WTC11 (cell line): ENCODE data around the gene RUNX1. TPM values are rescaled to one million over a fixed set of nuclear protein-coding genes. Genes with fewer than 3 reads are reported as not detected.

Source experiments
- ATAC-seq: fragments of 200-7000 bp; cut with Tn5 transposase; 2 replicates; pipeline ENCODE4 v1.10.0; 2021; ENCODE audit warnings: mild to moderate bottlenecking, moderate library complexity
- CTCF ChIA-PET: fragments of 300-600 bp; sonication (Branson Sonifier 250); formaldehyde crosslinking; loops from one replicate; lab custom pipeline; 2021; ENCODE audit warnings: antibody characterized with exemption; lab: Charles Lee
- POLR2A ChIA-PET: fragments of 350-600 bp; sonication (Branson Sonifier 250); formaldehyde crosslinking; loops from one replicate; lab custom pipeline; 2021; ENCODE audit warnings: antibody characterized with exemption; lab: Charles Lee
- DNase-seq: peaks from one replicate; pipeline ENCODE4 v3.0.0; 2021; ENCODE audit warnings: low spot score
- H3K27ac Mint-ChIP-seq: 2 replicates; pipeline ENCODE4 v1.8.0; 2021; ENCODE audit warnings: mixed read lengths
- H3K27me3 Mint-ChIP-seq: 2 replicates; pipeline ENCODE4 v1.8.0; 2021; ENCODE audit warnings: low read depth, mild to moderate bottlenecking, moderate library complexity, mixed read lengths
- H3K36me3 Mint-ChIP-seq: 2 replicates; pipeline ENCODE4 v1.8.0; 2021; ENCODE audit warnings: mixed read lengths
- H3K4me1 Mint-ChIP-seq: 2 replicates; pipeline ENCODE4 v1.8.0; 2022; ENCODE audit warnings: mixed read lengths
- H3K4me3 Mint-ChIP-seq: 2 replicates; pipeline ENCODE4 v1.8.0; 2021; ENCODE audit warnings: mild to moderate bottlenecking, moderate library complexity, mixed read lengths
- H3K9me3 Mint-ChIP-seq: 2 replicates; pipeline ENCODE4 v1.8.0; 2021; ENCODE audit warnings: mixed read lengths
- ATF1 ChIP-seq: sonication (generic); formaldehyde crosslinking; IDR thresholded peaks from 2 replicates; pipeline ENCODE4 v1.8.1; 2023; ENCODE audit warnings: mild to moderate bottlenecking, moderate library complexity, missing genetic modification reagents
- CBFB ChIP-seq: sonication (generic); formaldehyde crosslinking; IDR thresholded peaks from 2 replicates; pipeline ENCODE4 v1.8.1; 2022; ENCODE audit warnings: mild to moderate bottlenecking, low read depth, missing genetic modification reagents
- CREM ChIP-seq: sonication (generic); formaldehyde crosslinking; IDR thresholded peaks from 2 replicates; pipeline ENCODE4 v1.8.1; 2022; ENCODE audit warnings: mild to moderate bottlenecking, missing genetic modification reagents, moderate library complexity
- ELF4 ChIP-seq: sonication (generic); formaldehyde crosslinking; IDR thresholded peaks from 2 replicates; pipeline ENCODE4 v1.8.1; 2022; ENCODE audit warnings: low read depth, mild to moderate bottlenecking, moderate library complexity, missing genetic modification reagents
- FOXJ3 ChIP-seq: sonication (generic); formaldehyde crosslinking; IDR thresholded peaks from 2 replicates; pipeline ENCODE4 v1.9.0; 2021; ENCODE audit warnings: missing genetic modification reagents, mild to moderate bottlenecking, borderline replicate concordance
- FOXK1 ChIP-seq: sonication (generic); formaldehyde crosslinking; IDR thresholded peaks from 2 replicates; pipeline ENCODE4 v1.8.0; 2022; ENCODE audit warnings: mild to moderate bottlenecking, moderate library complexity, missing genetic modification reagents
- HMGA2 ChIP-seq: fragments of 250-450 bp; sonication (Bioruptor Pico); IDR thresholded peaks from 2 replicates; pipeline ENCODE4 v1.4.0; 2021; ENCODE audit warnings: mild to moderate bottlenecking, moderate library complexity
- IRF2 ChIP-seq: sonication (generic); formaldehyde crosslinking; IDR thresholded peaks from 2 replicates; pipeline ENCODE4 v1.8.0; 2022; ENCODE audit warnings: low read depth, missing genetic modification reagents, borderline replicate concordance
- JAZF1 ChIP-seq: fragments of 250-450 bp; sonication (Bioruptor Pico); IDR thresholded peaks from 2 replicates; pipeline ENCODE4 v1.9.0; 2021; ENCODE audit warnings: moderate library complexity, mild to moderate bottlenecking, inconsistent platforms
- MLX ChIP-seq: sonication (generic); formaldehyde crosslinking; IDR thresholded peaks from 2 replicates; pipeline ENCODE4 v1.8.1; 2023; ENCODE audit warnings: mild to moderate bottlenecking, missing genetic modification reagents, moderate library complexity
- NFYB ChIP-seq: sonication (generic); formaldehyde crosslinking; conservative IDR thresholded peaks from 2 replicates; pipeline ENCODE4 v1.8.0; 2022; ENCODE audit warnings: low read depth, missing genetic modification reagents
- NR1H2 ChIP-seq: sonication (generic); formaldehyde crosslinking; IDR thresholded peaks from 2 replicates; pipeline ENCODE4 v1.9.0; 2021; ENCODE audit warnings: mild to moderate bottlenecking, moderate library complexity, missing genetic modification reagents
- NR2C2 ChIP-seq: sonication (generic); formaldehyde crosslinking; IDR thresholded peaks from 2 replicates; pipeline ENCODE4 v1.8.0; 2022; ENCODE audit warnings: mild to moderate bottlenecking, missing genetic modification reagents
- RELA ChIP-seq: sonication (generic); formaldehyde crosslinking; IDR thresholded peaks from 2 replicates; pipeline ENCODE4 v1.8.1; 2022; ENCODE audit warnings: missing genetic modification reagents, mild to moderate bottlenecking, borderline replicate concordance
- SMAD3 ChIP-seq: sonication (generic); formaldehyde crosslinking; IDR thresholded peaks from 2 replicates; pipeline ENCODE4 v1.8.0; 2022; ENCODE audit warnings: missing genetic modification reagents, mild to moderate bottlenecking, borderline replicate concordance
- SOX15 ChIP-seq: fragments of 250-450 bp; sonication (Bioruptor Pico); IDR thresholded peaks from 2 replicates; pipeline ENCODE4 v1.9.0; 2021; ENCODE audit warnings: mild to moderate bottlenecking
- TCF7 ChIP-seq: sonication (generic); formaldehyde crosslinking; IDR thresholded peaks from 2 replicates; pipeline ENCODE4 v1.8.0; 2022; ENCODE audit warnings: mild to moderate bottlenecking, low read depth, missing genetic modification reagents, moderate library complexity
- ZNF232 ChIP-seq: sonication (generic); formaldehyde crosslinking; IDR thresholded peaks from 2 replicates; pipeline ENCODE4 v1.8.0; 2022; ENCODE audit warnings: mild to moderate bottlenecking, missing genetic modification reagents
- ZNF281 ChIP-seq: sonication (generic); formaldehyde crosslinking; IDR thresholded peaks from 2 replicates; pipeline ENCODE4 v1.8.0; 2023; ENCODE audit warnings: mild to moderate bottlenecking, missing genetic modification reagents
- ZNF416 ChIP-seq: fragments of 250-450 bp; sonication (Bioruptor Pico); IDR thresholded peaks from 2 replicates; pipeline ENCODE4 v1.9.0; 2021; ENCODE audit warnings: mild to moderate bottlenecking, inconsistent platforms
- total RNA-seq: library from RNA; stranded (reverse); gene quantifications from 3 replicates; pipeline ENCODE4 v1.2.3, GENCODE V29; 2021
- TF ChIP-seq, protein P1 (sequence below): sonication (generic); formaldehyde crosslinking; IDR thresholded peaks from 2 replicates; pipeline ENCODE4 v1.8.1; 2022; ENCODE audit warnings: low read depth, mild to moderate bottlenecking, moderate library complexity, missing genetic modification reagents, borderline replicate concordance
- TF ChIP-seq, protein P2 (sequence below): fragments of 250-450 bp; sonication (Bioruptor Pico); IDR thresholded peaks from 2 replicates; pipeline ENCODE4 v1.9.0; 2021; ENCODE audit warnings: mild to moderate bottlenecking
- TF ChIP-seq, protein P3 (sequence below): sonication (generic); formaldehyde crosslinking; IDR thresholded peaks from 2 replicates; pipeline ENCODE4 v1.8.1; 2023; ENCODE audit warnings: mild to moderate bottlenecking, missing genetic modification reagents
- TF ChIP-seq, protein P4 (sequence below): fragments of 250-450 bp; sonication (Bioruptor Pico); IDR thresholded peaks from 2 replicates; pipeline ENCODE4 v2.1.2; 2022; ENCODE audit warnings: mild to moderate bottlenecking, moderate library complexity
- TF ChIP-seq, protein P5 (sequence below): sonication (generic); formaldehyde crosslinking; IDR thresholded peaks from 2 replicates; pipeline ENCODE4 v1.8.1; 2022; ENCODE audit warnings: mild to moderate bottlenecking, missing genetic modification reagents, moderate library complexity, borderline replicate concordance

RUNX1 gene
- total RNA-seq, 1 experiment from 2014 or later, result 2.2 TPM

DNA sequence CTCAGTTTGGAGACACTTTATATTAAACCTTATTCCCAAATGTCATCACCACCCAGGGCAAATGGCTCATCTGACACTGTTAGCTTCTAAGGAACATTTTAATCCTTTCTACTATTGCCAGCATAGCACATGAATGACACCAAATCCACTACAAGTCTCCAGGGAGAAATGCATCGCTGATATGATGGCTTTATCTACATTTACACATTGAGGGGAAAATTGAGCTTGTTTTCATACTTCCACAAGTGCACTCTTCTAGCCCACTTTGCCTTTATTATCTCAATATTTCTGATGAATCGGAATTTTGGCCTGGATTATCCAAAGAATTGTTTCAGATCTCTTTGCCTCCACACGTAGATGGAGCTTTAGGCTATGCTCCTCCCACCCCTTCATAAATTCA, 75.4 kb downstream of the RUNX1 start:
- TF ChIP-seq NR1H2 (CRISPR knock-in tag), result no peak
- TF ChIP-seq RELA (CRISPR knock-in tag), result no peak
- TF ChIP-seq ZNF232 (CRISPR knock-in tag), result no peak
- TF ChIP-seq TCF7 (CRISPR knock-in tag), result no peak
- no peak for TF ChIP-seq NR2C2 (CRISPR knock-in tag)
- CTCF ChIA-PET, result interaction anchor here (0.6 kb wide), 1 partner anchor 228 kb away, joined by 3 read pairs; no protein-coding TSS in a partner anchor
- no peaks in the 10 kb centered on the region for H3K36me3 Mint-ChIP-seq
- H3K4me3 Mint-ChIP-seq, result no peak overlapping the region
- ATAC-seq, result no peak
- DNase-seq, result no peak
- H3K27me3 Mint-ChIP-seq, result no peaks in the 10 kb centered on the region
- peaks cover 14% of the 10 kb centered on the region for H3K4me1 Mint-ChIP-seq
- POLR2A ChIA-PET, result interaction anchor here (0.6 kb wide), 2 partner anchors 13 to 447 kb away, joined by 3 read pairs; no protein-coding TSS in a partner anchor
- H3K27ac Mint-ChIP-seq, result no peak overlapping the region
- H3K9me3 Mint-ChIP-seq, result no peaks in the 10 kb centered on the region

- Mint-ChIP-seq H3K27ac (no peak overlapping the region), H3K36me3 (no peaks in the 10 kb centered on the region), H3K4me1 (peaks cover 15% of the 10 kb centered on the region), H3K27me3 (no peaks in the 10 kb centered on the region), H3K9me3 (no peaks in the 10 kb centered on the region), H3K4me3 (no peak overlapping the region)
- DNase-seq (no peak), ATAC-seq (no peak)
- CTCF ChIA-PET, result no interaction called here
- POLR2A ChIA-PET, result no interaction called here
- TF ChIP-seq FOXJ3 (CRISPR knock-in tag) (no peak), IRF2 (CRISPR knock-in tag) (no peak), SOX15 (no peak), SMAD3 (no peak), ELF4 (no peak), FOXK1 (CRISPR knock-in tag) (no peak), NFYB (CRISPR knock-in tag) (no peak), ATF1 (CRISPR knock-in tag) (no peak), CREM (CRISPR knock-in tag) (no peak), HMGA2 (CRISPR knock-in tag) (no peak), ZNF281 (CRISPR knock-in tag) (no peak), CBFB (CRISPR knock-in tag) (no peak), MLX (CRISPR knock-in tag) (no peak), ZNF416 (no peak), JAZF1 (CRISPR knock-in tag) (no peak)
- TF ChIP-seq, protein P1, sequence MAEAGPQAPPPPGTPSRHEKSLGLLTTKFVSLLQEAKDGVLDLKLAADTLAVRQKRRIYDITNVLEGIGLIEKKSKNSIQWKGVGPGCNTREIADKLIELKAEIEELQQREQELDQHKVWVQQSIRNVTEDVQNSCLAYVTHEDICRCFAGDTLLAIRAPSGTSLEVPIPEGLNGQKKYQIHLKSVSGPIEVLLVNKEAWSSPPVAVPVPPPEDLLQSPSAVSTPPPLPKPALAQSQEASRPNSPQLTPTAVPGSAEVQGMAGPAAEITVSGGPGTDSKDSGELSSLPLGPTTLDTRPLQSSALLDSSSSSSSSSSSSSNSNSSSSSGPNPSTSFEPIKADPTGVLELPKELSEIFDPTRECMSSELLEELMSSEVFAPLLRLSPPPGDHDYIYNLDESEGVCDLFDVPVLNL (CRISPR knock-in tag), result no peak
- TF ChIP-seq, protein P2, sequence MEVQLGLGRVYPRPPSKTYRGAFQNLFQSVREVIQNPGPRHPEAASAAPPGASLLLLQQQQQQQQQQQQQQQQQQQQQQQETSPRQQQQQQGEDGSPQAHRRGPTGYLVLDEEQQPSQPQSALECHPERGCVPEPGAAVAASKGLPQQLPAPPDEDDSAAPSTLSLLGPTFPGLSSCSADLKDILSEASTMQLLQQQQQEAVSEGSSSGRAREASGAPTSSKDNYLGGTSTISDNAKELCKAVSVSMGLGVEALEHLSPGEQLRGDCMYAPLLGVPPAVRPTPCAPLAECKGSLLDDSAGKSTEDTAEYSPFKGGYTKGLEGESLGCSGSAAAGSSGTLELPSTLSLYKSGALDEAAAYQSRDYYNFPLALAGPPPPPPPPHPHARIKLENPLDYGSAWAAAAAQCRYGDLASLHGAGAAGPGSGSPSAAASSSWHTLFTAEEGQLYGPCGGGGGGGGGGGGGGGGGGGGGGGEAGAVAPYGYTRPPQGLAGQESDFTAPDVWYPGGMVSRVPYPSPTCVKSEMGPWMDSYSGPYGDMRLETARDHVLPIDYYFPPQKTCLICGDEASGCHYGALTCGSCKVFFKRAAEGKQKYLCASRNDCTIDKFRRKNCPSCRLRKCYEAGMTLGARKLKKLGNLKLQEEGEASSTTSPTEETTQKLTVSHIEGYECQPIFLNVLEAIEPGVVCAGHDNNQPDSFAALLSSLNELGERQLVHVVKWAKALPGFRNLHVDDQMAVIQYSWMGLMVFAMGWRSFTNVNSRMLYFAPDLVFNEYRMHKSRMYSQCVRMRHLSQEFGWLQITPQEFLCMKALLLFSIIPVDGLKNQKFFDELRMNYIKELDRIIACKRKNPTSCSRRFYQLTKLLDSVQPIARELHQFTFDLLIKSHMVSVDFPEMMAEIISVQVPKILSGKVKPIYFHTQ (CRISPR knock-in tag), result no peak
- TF ChIP-seq, protein P3, sequence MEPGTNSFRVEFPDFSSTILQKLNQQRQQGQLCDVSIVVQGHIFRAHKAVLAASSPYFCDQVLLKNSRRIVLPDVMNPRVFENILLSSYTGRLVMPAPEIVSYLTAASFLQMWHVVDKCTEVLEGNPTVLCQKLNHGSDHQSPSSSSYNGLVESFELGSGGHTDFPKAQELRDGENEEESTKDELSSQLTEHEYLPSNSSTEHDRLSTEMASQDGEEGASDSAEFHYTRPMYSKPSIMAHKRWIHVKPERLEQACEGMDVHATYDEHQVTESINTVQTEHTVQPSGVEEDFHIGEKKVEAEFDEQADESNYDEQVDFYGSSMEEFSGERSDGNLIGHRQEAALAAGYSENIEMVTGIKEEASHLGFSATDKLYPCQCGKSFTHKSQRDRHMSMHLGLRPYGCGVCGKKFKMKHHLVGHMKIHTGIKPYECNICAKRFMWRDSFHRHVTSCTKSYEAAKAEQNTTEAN, result no peak
- TF ChIP-seq, protein P4, sequence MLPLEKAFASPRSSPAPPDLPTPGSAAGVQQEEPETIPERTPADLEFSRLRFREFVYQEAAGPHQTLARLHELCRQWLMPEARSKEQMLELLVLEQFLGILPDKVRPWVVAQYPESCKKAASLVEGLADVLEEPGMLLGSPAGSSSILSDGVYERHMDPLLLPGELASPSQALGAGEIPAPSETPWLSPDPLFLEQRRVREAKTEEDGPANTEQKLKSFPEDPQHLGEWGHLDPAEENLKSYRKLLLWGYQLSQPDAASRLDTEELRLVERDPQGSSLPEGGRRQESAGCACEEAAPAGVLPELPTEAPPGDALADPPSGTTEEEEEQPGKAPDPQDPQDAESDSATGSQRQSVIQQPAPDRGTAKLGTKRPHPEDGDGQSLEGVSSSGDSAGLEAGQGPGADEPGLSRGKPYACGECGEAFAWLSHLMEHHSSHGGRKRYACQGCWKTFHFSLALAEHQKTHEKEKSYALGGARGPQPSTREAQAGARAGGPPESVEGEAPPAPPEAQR, result no peak
- TF ChIP-seq, protein P5, sequence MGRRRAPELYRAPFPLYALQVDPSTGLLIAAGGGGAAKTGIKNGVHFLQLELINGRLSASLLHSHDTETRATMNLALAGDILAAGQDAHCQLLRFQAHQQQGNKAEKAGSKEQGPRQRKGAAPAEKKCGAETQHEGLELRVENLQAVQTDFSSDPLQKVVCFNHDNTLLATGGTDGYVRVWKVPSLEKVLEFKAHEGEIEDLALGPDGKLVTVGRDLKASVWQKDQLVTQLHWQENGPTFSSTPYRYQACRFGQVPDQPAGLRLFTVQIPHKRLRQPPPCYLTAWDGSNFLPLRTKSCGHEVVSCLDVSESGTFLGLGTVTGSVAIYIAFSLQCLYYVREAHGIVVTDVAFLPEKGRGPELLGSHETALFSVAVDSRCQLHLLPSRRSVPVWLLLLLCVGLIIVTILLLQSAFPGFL, result no peak
These were observed 77.4 kb downstream of the RUNX1 start for GRCh38 chr21:34971656-34972055.
